Fibroblast of pulmonary artery (primary cell): ENCODE measurements around the gene MAP3K13.

Experiments used
- DNase-seq: peaks from one replicate; pipeline ENCODE4 v3.0.0-alpha.2; 2010; ENCODE audit warnings: low read depth
- H3K4me3 ChIP-seq: replicated peaks from 2 replicates; pipeline ENCODE4 v1.5.1; 2011; ENCODE audit warnings: low read depth, mild to moderate bottlenecking, control low read depth, low read length, moderate library complexity
- TF ChIP-seq, protein P1 (sequence below): IDR thresholded peaks from 2 replicates; pipeline ENCODE4 v1.5.1; 2011; ENCODE audit warnings: mild to moderate bottlenecking, control low read depth, low read length, inconsistent platforms; ENCODE audit errors: missing control alignments

Gene MAP3K13

DNA sequence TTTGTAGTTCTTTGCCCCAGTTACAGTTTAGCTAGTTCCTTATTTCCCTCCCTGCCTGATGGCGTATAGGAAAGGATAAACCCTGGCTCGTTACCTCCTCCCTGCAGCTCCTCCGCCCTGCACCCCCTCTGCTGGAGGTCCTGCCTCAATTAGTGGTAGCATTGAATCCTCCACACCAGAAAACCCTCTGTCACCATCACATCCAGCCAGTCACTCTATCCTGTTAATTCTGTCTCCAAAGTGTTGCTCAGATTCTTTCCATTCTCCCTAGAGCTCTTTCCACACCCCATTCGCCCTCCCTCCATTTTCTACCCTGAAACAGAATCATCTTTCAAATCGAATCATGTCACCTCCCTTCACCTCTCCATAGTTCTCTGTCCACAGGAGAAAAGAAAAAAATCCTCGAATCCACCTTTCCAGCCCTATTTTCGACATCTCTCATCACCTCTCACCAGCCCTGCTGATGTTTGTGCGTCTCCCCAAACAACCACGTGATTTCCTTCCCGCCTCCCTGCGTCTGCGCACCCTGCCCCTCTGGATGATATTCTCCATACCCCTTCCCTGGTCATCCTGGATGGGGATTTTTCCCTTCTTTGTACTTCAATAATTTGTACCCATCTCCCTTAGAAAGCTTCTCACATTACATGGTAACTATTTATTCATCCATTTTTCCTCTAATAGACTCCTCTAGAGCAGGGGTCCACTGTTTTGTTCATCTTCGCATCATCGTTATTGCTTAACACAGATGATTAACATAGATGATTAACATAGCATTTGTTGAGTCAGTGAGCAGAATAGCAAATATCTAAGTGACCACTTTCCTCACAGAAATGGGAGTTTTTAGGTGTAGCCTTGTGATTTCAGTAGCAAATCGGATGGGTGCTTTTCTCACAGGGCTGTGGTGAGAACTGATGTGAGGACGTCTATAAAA is 37.1 kb downstream of the MAP3K13 start:
- TF ChIP-seq, protein P1, sequence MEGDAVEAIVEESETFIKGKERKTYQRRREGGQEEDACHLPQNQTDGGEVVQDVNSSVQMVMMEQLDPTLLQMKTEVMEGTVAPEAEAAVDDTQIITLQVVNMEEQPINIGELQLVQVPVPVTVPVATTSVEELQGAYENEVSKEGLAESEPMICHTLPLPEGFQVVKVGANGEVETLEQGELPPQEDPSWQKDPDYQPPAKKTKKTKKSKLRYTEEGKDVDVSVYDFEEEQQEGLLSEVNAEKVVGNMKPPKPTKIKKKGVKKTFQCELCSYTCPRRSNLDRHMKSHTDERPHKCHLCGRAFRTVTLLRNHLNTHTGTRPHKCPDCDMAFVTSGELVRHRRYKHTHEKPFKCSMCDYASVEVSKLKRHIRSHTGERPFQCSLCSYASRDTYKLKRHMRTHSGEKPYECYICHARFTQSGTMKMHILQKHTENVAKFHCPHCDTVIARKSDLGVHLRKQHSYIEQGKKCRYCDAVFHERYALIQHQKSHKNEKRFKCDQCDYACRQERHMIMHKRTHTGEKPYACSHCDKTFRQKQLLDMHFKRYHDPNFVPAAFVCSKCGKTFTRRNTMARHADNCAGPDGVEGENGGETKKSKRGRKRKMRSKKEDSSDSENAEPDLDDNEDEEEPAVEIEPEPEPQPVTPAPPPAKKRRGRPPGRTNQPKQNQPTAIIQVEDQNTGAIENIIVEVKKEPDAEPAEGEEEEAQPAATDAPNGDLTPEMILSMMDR: no peak
- no peak overlapping the region for H3K4me3 ChIP-seq
- DNase-seq: no peak

GRCh38 chr3:185400866-185401265 is 37.9 kb downstream of the MAP3K13 start:
- TF ChIP-seq, protein P1: no peak
- H3K4me3 ChIP-seq: no peak overlapping the region
- DNase-seq: no peak

DNA sequence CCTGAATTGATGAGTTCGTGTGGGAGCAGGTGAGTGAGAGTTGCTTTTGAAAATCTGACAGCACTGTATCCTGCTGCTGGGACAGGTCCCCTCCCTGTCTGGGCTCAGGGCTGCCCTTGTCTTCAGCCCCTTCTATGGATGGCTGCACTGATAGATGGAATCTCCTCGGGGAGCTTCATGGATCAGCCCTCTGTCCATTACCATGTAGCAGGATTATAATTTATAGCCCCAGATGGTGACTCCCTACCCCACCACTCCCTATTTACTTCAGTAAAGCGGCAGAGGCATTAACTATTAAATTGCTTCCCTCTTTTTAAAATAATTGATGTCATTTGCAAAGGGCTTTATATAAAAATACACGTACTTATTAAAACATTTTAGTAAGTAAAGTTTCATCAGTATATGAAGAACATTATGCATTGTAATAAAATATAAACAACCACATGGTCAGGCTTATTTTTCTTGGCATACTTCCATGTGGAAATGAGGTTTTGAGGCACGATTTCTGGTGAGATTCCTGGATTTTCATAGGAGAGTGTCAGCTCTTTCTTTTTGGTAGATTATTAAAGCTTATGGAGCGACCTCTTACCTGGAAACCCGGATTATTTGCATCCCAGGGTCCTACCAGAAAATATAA is 38.5 kb downstream of the MAP3K13 start:
- peak; percentile 2 for DNase-seq

DNA sequence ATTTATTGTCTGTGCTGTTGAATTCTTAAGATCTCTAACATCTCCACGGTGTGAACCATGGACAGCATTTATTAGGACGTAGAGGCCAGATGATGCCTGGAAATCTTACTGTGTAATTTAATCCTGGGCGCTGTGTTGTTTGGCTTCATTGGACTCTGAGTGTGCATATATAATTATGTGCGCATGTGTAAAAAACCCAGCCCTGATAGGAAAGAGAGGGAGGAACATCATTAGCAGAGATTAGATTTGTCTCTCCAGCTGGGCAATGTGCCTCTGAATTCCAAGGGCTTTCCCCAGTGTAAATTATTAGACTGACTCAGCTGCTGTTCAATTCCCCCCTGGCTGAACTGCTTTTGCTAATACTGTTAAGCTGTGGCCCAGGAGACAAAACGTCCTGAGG is 39.6 kb downstream of the MAP3K13 start:
- H3K4me3 ChIP-seq: no peak overlapping the region
- TF ChIP-seq, protein P1: no peak
- DNase-seq: peak; percentile 41

More for the DNA sequence above, 38.5 kb downstream of the MAP3K13 start:
- TF ChIP-seq, protein P1: no peak
- no peak overlapping the region for H3K4me3 ChIP-seq

- TF ChIP-seq, protein P1: no peak
- DNase-seq: no peak
- H3K4me3 ChIP-seq: no peak overlapping the region
These were observed 40.1 kb downstream of the MAP3K13 start for GRCh38 chr3:185403002-185403401.

- H3K4me3 ChIP-seq: no peak overlapping the region
- DNase-seq: no peak
- TF ChIP-seq, protein P1: no peak
These were observed 42.3 kb downstream of the MAP3K13 start for GRCh38 chr3:185405243-185405642.

DNA sequence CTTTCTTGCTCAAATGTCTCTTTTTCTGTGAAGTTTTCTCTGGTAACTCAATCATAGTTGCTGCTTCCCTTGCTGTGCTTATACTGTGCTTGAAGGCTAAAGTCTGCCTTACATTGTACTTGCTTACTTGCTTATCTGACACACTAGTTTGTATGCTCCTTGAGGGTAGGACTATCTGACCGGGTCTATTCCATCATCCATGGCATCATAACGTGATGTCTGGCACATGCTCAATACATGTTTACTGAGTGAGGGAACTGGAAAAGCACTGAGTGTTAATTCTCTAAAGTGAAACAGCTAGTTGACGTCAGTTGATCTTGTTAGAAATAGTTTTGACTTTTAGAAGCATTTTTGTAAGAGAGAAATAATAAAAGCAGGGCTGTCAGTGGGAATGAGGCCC is 42.7 kb downstream of the MAP3K13 start:
- no peak overlapping the region for H3K4me3 ChIP-seq
- no peak for DNase-seq
- TF ChIP-seq, protein P1: no peak
